ENCODE data around the gene SERGEF.

DNA sequence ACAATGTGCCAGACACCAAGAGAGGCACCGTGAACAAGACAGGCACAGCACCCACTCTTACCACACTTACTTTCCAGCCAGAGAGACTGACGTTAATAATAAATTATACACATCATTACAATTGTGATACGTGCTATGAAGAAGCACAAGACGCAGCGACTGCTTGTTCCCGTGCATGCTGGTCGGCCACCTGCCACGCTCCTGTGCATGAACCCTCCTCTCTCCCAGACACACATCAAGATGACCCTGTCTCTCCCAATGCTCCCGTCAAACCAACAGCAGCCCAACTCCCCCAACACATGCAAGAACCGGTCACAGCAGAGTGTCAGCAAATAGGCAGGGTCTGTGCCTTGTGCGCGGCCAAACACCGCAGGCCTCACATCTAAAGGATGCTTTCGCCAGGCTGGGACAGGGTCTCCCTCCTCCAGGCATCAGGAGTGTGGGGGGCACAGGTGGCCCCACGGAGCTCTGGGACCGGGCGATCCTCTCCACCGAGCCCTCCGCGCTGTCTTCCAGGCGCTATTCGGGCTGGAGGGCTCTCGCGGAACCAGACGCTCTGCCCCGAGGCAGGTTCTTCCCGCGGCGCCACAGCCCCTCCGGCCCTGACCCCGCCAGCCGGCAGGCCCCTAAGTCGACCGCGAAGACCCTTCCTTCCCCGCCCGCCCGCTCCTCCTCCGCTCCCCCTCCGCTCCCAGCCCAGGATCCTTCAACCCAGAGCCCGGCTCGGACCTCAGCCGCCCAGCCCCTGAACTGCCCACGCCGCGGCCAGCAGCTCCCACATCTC lies 533 bp downstream of the SERGEF start:
- TF ChIP-seq, protein P1, sequence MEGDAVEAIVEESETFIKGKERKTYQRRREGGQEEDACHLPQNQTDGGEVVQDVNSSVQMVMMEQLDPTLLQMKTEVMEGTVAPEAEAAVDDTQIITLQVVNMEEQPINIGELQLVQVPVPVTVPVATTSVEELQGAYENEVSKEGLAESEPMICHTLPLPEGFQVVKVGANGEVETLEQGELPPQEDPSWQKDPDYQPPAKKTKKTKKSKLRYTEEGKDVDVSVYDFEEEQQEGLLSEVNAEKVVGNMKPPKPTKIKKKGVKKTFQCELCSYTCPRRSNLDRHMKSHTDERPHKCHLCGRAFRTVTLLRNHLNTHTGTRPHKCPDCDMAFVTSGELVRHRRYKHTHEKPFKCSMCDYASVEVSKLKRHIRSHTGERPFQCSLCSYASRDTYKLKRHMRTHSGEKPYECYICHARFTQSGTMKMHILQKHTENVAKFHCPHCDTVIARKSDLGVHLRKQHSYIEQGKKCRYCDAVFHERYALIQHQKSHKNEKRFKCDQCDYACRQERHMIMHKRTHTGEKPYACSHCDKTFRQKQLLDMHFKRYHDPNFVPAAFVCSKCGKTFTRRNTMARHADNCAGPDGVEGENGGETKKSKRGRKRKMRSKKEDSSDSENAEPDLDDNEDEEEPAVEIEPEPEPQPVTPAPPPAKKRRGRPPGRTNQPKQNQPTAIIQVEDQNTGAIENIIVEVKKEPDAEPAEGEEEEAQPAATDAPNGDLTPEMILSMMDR (IDR thresholded peaks at IDR 0.05), result no peak
- no peak for TF ChIP-seq POLR2A (IDR thresholded peaks at IDR 0.05)

All from ovary (tissue), 3 donors.